MCF 10A (cell line): Measurements from ENCODE around the gene KDM3A. TPM values are rescaled to one million over a fixed set of nuclear protein-coding genes. Genes with fewer than 3 reads are reported as not detected.
A peak's percentile ranks its signal among the peaks of the same experiment; 100 is the strongest.

Source experiments
- BruUV-seq: library from RNA; stranded (reverse); fragments of 400-500 nt; replicated peaks from 2 replicates; lab custom pipeline; 2021; lab: Mats Ljungman, UMichigan
- CTCF ChIA-PET: fragments of 300-600 bp; sonication (Branson Sonifier 250); formaldehyde crosslinking; extraction: SDS; loops from one replicate; lab custom pipeline; 2021; ENCODE audit warnings: antibody characterized with exemption, inconsistent platforms; lab: Yijun Ruan, JAX
- POLR2A ChIA-PET: fragments of 300-600, 350-650 bp; sonication (Branson Sonifier 250); formaldehyde crosslinking; extraction: SDS; loops from one replicate; lab custom pipeline; 2020; ENCODE audit warnings: antibody characterized with exemption, inconsistent platforms; lab: Yijun Ruan, JAX
- DNase-seq: peaks from one replicate; pipeline ENCODE4 v3.0.0-alpha.2; 2018; ENCODE audit not compliant: unreplicated experiment
- H3K27ac Mint-ChIP-seq: one replicate; pipeline ENCODE4 v1.8.0; 2022; ENCODE audit warnings: mild to moderate bottlenecking, low read depth, mixed read lengths; ENCODE audit not compliant: unreplicated experiment
- H3K27me3 Mint-ChIP-seq: one replicate; pipeline ENCODE4 v1.8.0; 2022; ENCODE audit warnings: mixed read lengths; ENCODE audit not compliant: insufficient read depth, unreplicated experiment
- H3K36me3 Mint-ChIP-seq: one replicate; pipeline ENCODE4 v1.8.0; 2022; ENCODE audit warnings: mild to moderate bottlenecking, moderate library complexity, mixed read lengths; ENCODE audit not compliant: insufficient read depth, unreplicated experiment
- H3K4me1 Mint-ChIP-seq: one replicate; pipeline ENCODE4 v1.8.0; 2022; ENCODE audit warnings: mixed read lengths; ENCODE audit not compliant: insufficient read depth, unreplicated experiment
- H3K4me3 Mint-ChIP-seq: one replicate; pipeline ENCODE4 v1.8.0; 2022; ENCODE audit warnings: mild to moderate bottlenecking, moderate library complexity, mixed read lengths; ENCODE audit not compliant: unreplicated experiment
- H3K9me3 Mint-ChIP-seq: one replicate; pipeline ENCODE4 v1.8.0; 2022; ENCODE audit warnings: mixed read lengths; ENCODE audit not compliant: unreplicated experiment
- intact Hi-C: fragments of 100-400 bp; cut with micrococcal nuclease; formaldehyde crosslinking; loops from 2 replicates; pipeline ENCODE4 v1.14.1; 2022
- total RNA-seq: library from RNA; stranded (reverse); gene quantifications from 2 replicates; pipeline ENCODE4 v1.2.3, GENCODE V29; 2022
- TF ChIP-seq, protein P1 (sequence below): fragments of 200-600 bp; IDR thresholded peaks from one replicate; pipeline ENCODE4 v1.8.0; 2022; ENCODE audit warnings: antibody characterized with exemption, mild to moderate bottlenecking; ENCODE audit not compliant: unreplicated experiment

Gene KDM3A
- total RNA-seq, 1 experiment from 2014 or later = 21.1 TPM

DNA sequence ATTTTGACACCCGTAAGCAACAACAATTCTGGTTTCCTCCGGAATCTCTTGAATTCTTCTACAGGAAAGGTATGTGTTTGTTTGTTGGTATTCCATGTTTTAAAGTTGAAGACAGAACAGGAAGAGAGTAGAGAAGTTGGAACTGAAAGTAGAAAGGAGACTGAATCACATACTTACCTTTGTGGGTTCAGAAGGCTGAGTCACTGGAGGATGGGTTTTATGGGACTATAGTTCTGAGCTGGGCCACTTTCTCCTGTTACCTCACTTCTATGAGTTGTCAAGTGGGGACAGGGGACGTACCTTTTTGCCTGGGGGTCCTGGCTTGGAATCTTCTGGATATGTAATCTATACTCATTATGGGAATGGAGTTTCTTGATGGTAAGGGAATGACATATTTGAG, 40.9 kb downstream of the KDM3A start:
- H3K9me3 Mint-ChIP-seq = no peaks in the 10 kb centered on the region
- no peak overlapping the region for H3K4me3 Mint-ChIP-seq
- no peaks in the 10 kb centered on the region for H3K27me3 Mint-ChIP-seq
- no peak overlapping the region for H3K27ac Mint-ChIP-seq
- DNase-seq = peak; percentile 13
- peaks cover 11% of the 10 kb centered on the region for H3K4me1 Mint-ChIP-seq
- ChIA-PET CTCF (no interaction called here), POLR2A (no interaction called here)
- no TSS peak for BruUV-seq
- TF ChIP-seq, protein P1, sequence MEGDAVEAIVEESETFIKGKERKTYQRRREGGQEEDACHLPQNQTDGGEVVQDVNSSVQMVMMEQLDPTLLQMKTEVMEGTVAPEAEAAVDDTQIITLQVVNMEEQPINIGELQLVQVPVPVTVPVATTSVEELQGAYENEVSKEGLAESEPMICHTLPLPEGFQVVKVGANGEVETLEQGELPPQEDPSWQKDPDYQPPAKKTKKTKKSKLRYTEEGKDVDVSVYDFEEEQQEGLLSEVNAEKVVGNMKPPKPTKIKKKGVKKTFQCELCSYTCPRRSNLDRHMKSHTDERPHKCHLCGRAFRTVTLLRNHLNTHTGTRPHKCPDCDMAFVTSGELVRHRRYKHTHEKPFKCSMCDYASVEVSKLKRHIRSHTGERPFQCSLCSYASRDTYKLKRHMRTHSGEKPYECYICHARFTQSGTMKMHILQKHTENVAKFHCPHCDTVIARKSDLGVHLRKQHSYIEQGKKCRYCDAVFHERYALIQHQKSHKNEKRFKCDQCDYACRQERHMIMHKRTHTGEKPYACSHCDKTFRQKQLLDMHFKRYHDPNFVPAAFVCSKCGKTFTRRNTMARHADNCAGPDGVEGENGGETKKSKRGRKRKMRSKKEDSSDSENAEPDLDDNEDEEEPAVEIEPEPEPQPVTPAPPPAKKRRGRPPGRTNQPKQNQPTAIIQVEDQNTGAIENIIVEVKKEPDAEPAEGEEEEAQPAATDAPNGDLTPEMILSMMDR = no peak
- H3K36me3 Mint-ChIP-seq = peaks cover 97% of the 10 kb centered on the region
- intact Hi-C loops = no loop called here

DNA sequence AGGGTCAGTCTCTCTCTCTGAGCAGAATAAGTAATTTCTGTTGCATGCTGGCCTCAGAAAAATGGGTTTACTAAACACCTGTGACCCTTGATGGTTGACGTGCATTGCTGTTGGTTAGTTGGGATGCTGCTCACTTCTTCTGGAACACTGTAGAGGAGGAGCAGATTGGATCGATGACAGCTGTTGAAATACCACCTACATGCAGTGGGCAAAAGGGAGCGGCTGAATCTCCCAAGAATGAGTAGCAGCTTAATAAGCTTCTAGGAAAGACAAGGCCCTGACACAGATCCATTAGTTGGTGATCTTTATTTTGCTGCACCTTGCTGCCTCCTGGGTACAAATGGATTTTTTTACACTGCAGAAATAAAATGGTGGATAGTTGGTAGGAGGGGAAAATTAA, 43.2 kb downstream of the KDM3A start:
- H3K27me3 Mint-ChIP-seq = no peaks in the 10 kb centered on the region
- DNase-seq = no peak
- no peak overlapping the region for H3K4me3 Mint-ChIP-seq
- peaks cover 97% of the 10 kb centered on the region for H3K36me3 Mint-ChIP-seq
- CTCF ChIA-PET = no interaction called here
- H3K4me1 Mint-ChIP-seq = peaks cover 6% of the 10 kb centered on the region
- TF ChIP-seq, protein P1 = no peak
- H3K27ac Mint-ChIP-seq = no peak overlapping the region
- POLR2A ChIA-PET = interaction anchor here (1.1 kb wide), 1 partner anchor 11 kb away, joined by 3 read pairs; no protein-coding TSS in a partner anchor
- BruUV-seq = no TSS peak
- intact Hi-C loops = no loop called here
- H3K9me3 Mint-ChIP-seq = no peaks in the 10 kb centered on the region

DNA sequence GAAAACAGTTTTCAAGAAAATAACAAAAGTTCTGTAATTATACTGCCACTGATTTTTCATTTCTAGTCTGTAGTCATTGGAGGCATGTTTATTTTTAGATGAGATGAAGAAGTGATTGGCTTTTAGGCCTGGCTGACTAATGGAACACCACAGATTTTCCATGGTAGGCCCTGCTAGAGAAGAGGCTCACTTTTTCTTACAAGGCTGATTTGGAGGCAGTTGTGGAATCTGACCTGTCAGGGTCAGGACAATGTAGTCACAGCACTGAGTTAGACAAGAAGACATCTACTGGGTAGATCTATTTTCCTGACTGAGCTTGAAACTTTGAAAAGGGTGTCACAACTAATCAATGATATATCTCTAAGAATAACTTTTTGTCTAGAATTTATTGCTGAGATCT, 43.9 kb downstream of the KDM3A start:
- Mint-ChIP-seq H3K4me3 (no peak overlapping the region), H3K27me3 (no peaks in the 10 kb centered on the region), H3K36me3 (peaks cover 96% of the 10 kb centered on the region), H3K27ac (peak overlapping the region; percentile 39), H3K4me1 (peaks cover 6% of the 10 kb centered on the region), H3K9me3 (no peaks in the 10 kb centered on the region)
- TF ChIP-seq, protein P1 = no peak
- BruUV-seq = no TSS peak
- POLR2A ChIA-PET = no interaction called here
- intact Hi-C loops = no loop called here
- no peak for DNase-seq
- CTCF ChIA-PET = interaction anchor here (0.5 to 0.6 kb wide), 2 partner anchors 17 to 108 kb away, joined by 3 to 5 read pairs; no protein-coding TSS in a partner anchor

DNA sequence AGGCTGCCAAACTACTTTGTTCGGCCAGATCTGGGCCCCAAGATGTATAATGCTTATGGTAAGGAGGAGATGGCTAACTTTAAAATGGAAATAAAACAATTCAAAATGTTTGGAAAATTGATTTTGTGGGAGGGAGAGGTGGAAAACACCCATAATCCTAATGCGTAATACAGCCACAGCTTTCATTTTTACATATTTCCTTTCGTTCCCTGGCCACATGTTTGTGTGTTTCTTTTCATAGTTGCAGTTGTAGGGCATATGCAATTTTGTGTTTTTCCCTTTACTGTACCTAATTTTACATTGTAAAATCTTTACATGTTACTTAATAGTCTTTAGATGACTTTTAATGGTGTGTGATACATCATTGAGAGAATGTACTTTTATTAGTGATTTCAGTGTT, 44.6 kb downstream of the KDM3A start:
- ChIA-PET POLR2A (no interaction called here), CTCF (interaction anchor here (0.8 kb wide), 1 partner anchor 25 kb away, joined by 3 read pairs; no protein-coding TSS in a partner anchor)
- peaks cover 96% of the 10 kb centered on the region for H3K36me3 Mint-ChIP-seq
- no peak for DNase-seq
- no peaks in the 10 kb centered on the region for H3K9me3 Mint-ChIP-seq
- TF ChIP-seq, protein P1 = no peak
- H3K4me3 Mint-ChIP-seq = no peak overlapping the region
- BruUV-seq = no TSS peak
- intact Hi-C loops = no loop called here
- H3K27ac Mint-ChIP-seq = no peak overlapping the region
- H3K27me3 Mint-ChIP-seq = no peaks in the 10 kb centered on the region
- H3K4me1 Mint-ChIP-seq = peaks cover 6% of the 10 kb centered on the region
